ENCODE data around the gene IDH3B.
"Not testable (repeated sequence)": the region's sequence is repeated elsewhere in the genome, so short reads cannot be mapped to it uniquely, and the experiment has no call there.

Gene IDH3B

GRCh38 chr20:2663887-2664719 lies at the start of gene IDH3B:
IDH3B (minus strand) TSS chr20:2664216; CDS start chr20:2664188, 28 bp downstream.
- peak; percentile 94 for DNase-seq (ENCODE audit: low spot score)

GRCh38 chr20:2713285-2713684 lies 49.3 kb upstream of the IDH3B start:
- DNase-seq (ENCODE audit: low spot score) = peak; percentile 4

GRCh38 chr20:2709205-2709981 lies 45.4 kb upstream of the IDH3B start:
- no peak for DNase-seq (ENCODE audit: low spot score)

- DNase-seq (ENCODE audit: low spot score) = no peak
These were observed 44.6 kb upstream of the IDH3B start for GRCh38 chr20:2708665-2709064.

GRCh38 chr20:2708073-2708415 lies 44.0 kb upstream of the IDH3B start:
- no peak for DNase-seq (ENCODE audit: low spot score)

GRCh38 chr20:2707353-2708072 lies 43.5 kb upstream of the IDH3B start:
- DNase-seq (ENCODE audit: low spot score) = no peak

GRCh38 chr20:2706688-2707352 lies 42.8 kb upstream of the IDH3B start:
- DNase-seq (ENCODE audit: low spot score) = no peak

- DNase-seq (ENCODE audit: low spot score) = no peak
These were observed 42.1 kb upstream of the IDH3B start for GRCh38 chr20:2705931-2706645.

- no peak for DNase-seq (ENCODE audit: low spot score)
These were observed 39.9 kb upstream of the IDH3B start for GRCh38 chr20:2703716-2704475.

GRCh38 chr20:2701671-2702081 lies 37.7 kb upstream of the IDH3B start:
- no peak for DNase-seq (ENCODE audit: low spot score)

- no peak for DNase-seq (ENCODE audit: low spot score)
These were observed 37.1 kb upstream of the IDH3B start for GRCh38 chr20:2700913-2701620.

- no peak for DNase-seq (ENCODE audit: low spot score)
These were observed 35.9 kb upstream of the IDH3B start for GRCh38 chr20:2699775-2700413.

- DNase-seq (ENCODE audit: low spot score) = no peak
These were observed 34.9 kb upstream of the IDH3B start for GRCh38 chr20:2698912-2699311.

- no peak for DNase-seq (ENCODE audit: low spot score)
These were observed 34.3 kb upstream of the IDH3B start for GRCh38 chr20:2698186-2698817.

- no peak for DNase-seq (ENCODE audit: low spot score)
These were observed 33.8 kb upstream of the IDH3B start for GRCh38 chr20:2697768-2698167.

GRCh38 chr20:2696646-2697045 lies 32.6 kb upstream of the IDH3B start:
- no peak for DNase-seq (ENCODE audit: low spot score)

- not testable (repeated sequence) for DNase-seq (ENCODE audit: low spot score)
These were observed 32.0 kb upstream of the IDH3B start for GRCh38 chr20:2695984-2696525.

- no peak for DNase-seq (ENCODE audit: low spot score)
These were observed 31.4 kb upstream of the IDH3B start for GRCh38 chr20:2695206-2695983.

All from cerebellar cortex (tissue), 1 donor.